G401 (cell line): Measurements from ENCODE around the gene NOD1. TPM values are rescaled to one million over a fixed set of nuclear protein-coding genes. Genes with fewer than 3 reads are reported as not detected.
"Not testable (repeated sequence)": the region's sequence is repeated elsewhere in the genome, so short reads cannot be mapped to it uniquely, and the experiment has no call there.

ENCODE experiments used
- DNase-seq: peaks from one replicate; pipeline ENCODE4 v3.0.0-alpha.2; 2015; ENCODE audit warnings: low spot score
- in situ Hi-C: cut with HindIII; loops from 2 replicates; pipeline ENCODE4 v1.10.0; 2016; ENCODE audit warnings: low sequenced_read_pairs, mixed read lengths
- total RNA-seq: library from RNA; depleted of rRNA; stranded (reverse); fragments of >200 nt; shearing (Covaris generic); gene quantifications from 2 replicates; pipeline ENCODE4 v1.2.3, GENCODE V29; 2014; rRNA removed

The NOD1 gene, protein sequence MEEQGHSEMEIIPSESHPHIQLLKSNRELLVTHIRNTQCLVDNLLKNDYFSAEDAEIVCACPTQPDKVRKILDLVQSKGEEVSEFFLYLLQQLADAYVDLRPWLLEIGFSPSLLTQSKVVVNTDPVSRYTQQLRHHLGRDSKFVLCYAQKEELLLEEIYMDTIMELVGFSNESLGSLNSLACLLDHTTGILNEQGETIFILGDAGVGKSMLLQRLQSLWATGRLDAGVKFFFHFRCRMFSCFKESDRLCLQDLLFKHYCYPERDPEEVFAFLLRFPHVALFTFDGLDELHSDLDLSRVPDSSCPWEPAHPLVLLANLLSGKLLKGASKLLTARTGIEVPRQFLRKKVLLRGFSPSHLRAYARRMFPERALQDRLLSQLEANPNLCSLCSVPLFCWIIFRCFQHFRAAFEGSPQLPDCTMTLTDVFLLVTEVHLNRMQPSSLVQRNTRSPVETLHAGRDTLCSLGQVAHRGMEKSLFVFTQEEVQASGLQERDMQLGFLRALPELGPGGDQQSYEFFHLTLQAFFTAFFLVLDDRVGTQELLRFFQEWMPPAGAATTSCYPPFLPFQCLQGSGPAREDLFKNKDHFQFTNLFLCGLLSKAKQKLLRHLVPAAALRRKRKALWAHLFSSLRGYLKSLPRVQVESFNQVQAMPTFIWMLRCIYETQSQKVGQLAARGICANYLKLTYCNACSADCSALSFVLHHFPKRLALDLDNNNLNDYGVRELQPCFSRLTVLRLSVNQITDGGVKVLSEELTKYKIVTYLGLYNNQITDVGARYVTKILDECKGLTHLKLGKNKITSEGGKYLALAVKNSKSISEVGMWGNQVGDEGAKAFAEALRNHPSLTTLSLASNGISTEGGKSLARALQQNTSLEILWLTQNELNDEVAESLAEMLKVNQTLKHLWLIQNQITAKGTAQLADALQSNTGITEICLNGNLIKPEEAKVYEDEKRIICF
- total RNA-seq, result 3.6 and 4.2 TPM in 2 replicates

DNA sequence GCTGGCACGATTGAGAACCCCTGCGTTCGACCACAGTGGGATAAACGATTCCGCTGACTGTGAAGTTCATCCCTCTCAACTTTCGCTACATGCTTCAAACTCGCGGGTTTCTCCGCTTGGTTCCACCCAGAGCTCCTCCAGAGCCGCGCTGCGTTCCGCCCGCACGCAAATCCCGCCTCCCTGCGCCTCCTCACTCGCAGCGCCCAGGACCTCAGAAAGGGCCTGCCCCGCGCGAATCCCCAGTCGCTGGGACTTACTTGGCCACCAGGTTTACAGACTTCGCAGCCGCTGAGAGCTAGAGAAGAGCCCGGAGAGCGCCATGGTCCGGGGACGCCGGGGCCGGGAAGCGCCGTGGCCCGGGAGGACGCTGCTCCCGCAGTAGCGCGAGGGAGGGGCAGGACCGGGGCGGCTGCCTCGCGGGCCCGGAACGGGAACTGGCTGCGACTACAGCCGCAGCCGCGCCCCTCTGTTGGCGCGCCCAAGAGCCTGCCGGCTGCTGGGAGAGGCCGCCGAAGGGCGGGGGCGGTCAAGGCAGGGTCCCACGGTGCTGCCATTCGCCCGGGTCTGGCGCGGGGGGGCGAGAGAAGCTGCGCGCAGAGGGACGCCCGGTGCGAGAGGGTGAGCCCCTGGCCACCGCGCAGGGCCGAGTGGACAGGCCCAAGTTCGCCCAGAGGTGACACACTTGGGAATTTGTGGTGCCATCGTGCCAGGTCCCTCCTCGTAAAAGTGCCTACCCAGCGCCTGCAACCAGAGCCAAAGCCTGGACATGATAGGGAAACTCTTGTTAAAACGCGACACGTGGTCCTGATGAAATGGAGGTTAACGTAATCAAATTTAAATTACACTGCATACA, at the start of gene NOD1:
TSS of gene NOD1 (minus strand) at position 436 of the 853 bp plus-strand sequence. CDS start 21,863 bp downstream, outside the sequence.
- DNase-seq, result peak; percentile 64
- in situ Hi-C loops, result no loop called here

- in situ Hi-C loops, DNase-seq: not testable (repeated sequence)
These were observed 48.7 kb upstream of the NOD1 start for GRCh38 chr7:30527297-30527696.

DNA sequence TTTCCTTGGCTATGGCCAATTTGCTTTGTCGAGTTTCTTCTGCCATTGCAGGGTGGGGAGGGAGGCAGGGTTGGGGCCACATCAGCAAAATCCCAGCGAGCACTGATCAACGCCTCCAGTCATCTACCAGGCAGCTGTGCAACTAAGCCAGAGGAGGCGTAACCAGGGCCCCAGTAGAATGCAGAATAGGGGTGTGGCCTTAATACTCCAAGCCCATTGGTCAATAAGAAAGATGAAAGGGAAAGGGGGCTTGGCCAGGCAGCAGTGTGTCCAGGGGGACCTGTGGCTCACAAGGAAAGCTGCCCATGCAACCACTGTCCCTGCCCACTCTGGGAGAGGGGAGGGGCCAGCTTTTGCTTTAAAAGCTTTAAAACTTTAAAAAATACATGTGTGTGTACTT, 47.6 kb upstream of the NOD1 start:
- in situ Hi-C loops, result no loop called here
- no peak for DNase-seq

- in situ Hi-C loops, result no loop called here
- no peak for DNase-seq
These were observed 46.8 kb upstream of the NOD1 start for GRCh38 chr7:30525429-30525828.

DNA sequence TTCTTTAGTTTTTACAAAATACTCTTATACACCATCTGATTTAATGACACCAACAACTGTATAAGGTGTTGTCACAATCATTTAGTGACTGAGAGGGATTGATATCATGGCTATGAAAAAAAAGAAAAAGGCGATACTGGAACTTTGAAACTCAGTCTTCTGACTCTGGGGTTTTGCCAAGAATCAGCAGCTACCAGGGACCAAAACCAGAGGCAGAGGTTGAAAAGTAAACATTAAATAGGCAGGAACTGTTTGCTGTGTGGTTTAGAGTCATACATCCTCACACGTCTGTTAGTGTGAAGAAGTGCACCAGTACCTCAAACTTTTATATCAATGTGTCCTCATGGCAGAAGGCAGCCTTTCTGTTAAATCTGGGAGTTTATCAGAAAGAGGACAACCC, 46.0 kb upstream of the NOD1 start:
- in situ Hi-C loops, result no loop called here
- DNase-seq, result no peak

- in situ Hi-C loops, result no loop called here
- DNase-seq, result no peak
These were observed 44.9 kb upstream of the NOD1 start for GRCh38 chr7:30523466-30523865.

- no peak for DNase-seq
- in situ Hi-C loops, result no loop called here
These were observed 43.6 kb upstream of the NOD1 start for GRCh38 chr7:30522159-30522558.

DNA sequence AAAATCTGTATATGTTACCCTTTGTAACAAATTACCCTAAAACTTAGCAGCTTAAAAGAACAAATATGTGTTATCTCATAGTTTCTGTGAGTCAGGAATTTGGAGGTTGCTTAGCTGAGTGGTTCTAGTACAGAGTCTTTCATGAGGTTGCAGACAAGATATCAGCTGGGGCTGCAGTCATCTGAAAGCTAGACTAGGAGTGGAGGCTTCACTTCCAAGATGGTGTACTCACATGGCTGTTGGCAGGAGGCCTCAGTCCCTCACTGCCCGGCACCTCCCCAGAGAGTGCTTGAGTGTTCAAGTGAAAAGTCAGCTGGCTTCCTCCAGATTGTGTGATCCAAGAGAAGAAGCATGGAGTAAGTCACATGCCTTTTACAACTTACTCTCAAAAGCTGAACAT, 42.9 kb upstream of the NOD1 start:
- in situ Hi-C loops, result no loop called here
- no peak for DNase-seq

DNA sequence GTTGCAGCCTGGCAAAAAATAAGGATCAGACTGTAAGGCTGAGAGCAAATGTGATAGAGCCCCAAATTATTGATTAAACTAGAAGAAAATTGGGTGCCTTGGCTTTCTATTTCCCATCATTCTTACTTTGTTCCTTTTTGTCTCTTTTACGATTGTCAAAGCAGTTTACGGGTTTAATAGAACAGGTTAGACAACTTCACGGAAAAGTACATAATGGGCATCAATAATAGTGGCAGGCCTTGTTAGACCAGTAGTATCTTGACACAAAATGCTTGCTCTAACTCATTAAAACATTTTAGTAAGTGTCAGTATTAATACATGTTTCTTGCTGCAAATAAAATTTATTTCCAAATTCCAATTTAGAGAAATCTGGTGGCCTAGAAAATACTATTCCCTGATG, 40.5 kb upstream of the NOD1 start:
- in situ Hi-C loops, result no loop called here
- no peak for DNase-seq

- in situ Hi-C loops, result no loop called here
- DNase-seq, result no peak
These were observed 37.2 kb upstream of the NOD1 start for GRCh38 chr7:30515761-30516160.

DNA sequence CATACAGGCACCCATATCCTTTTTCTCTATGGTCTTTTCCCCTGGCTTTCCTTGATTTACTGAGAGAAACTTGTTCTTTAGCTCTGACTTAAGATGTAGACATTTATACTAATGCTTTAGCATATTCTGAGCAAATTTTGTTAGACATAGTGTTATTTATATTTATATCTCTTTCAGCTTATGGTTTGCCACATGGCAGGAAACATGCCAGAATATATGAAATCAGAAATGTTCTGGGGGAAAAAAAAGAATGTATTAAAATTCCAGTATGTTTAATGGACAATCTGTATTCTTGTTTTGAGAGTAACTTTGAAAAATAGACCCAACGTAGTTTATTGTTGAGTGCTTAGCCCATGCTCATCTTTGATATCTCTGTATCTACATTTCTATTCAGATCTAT, 36.2 kb upstream of the NOD1 start:
- in situ Hi-C loops, result no loop called here

DNA sequence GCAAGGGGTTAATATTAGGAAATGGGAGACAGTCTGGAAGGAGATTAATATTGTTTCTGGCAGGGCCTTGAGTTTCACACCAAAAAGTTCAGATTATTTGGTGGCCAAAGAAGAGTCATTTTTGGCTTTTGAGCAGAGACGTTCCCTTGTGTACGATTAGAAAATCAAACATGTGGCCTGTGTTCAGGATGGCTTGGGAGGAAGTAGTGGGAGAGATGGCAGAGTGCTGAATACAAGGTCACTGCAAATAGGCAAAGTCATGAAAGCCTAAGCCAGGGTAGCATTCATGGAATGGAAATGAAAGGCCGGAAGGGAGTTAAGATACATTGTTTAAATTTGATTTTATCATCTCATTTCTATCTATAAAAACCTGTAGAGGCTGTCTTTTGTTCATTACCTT, 35.6 kb upstream of the NOD1 start:
- in situ Hi-C loops, result no loop called here
- DNase-seq, result no peak

More for the DNA sequence above, 36.2 kb upstream of the NOD1 start:
- DNase-seq, result no peak

- DNase-seq, result no peak
- in situ Hi-C loops, result no loop called here
These were observed 35.2 kb upstream of the NOD1 start for GRCh38 chr7:30513762-30514161.

GRCh38 chr7:30511973-30512662, 33.5 kb upstream of the NOD1 start:
- no peak for DNase-seq
- in situ Hi-C loops, result no loop called here

- no peak for DNase-seq
- in situ Hi-C loops, result no loop called here
These were observed 32.9 kb upstream of the NOD1 start for GRCh38 chr7:30511494-30511893.

- in situ Hi-C loops, result no loop called here
- DNase-seq, result peak; percentile 51
These were observed 31.8 kb upstream of the NOD1 start for GRCh38 chr7:30510124-30511075.

DNA sequence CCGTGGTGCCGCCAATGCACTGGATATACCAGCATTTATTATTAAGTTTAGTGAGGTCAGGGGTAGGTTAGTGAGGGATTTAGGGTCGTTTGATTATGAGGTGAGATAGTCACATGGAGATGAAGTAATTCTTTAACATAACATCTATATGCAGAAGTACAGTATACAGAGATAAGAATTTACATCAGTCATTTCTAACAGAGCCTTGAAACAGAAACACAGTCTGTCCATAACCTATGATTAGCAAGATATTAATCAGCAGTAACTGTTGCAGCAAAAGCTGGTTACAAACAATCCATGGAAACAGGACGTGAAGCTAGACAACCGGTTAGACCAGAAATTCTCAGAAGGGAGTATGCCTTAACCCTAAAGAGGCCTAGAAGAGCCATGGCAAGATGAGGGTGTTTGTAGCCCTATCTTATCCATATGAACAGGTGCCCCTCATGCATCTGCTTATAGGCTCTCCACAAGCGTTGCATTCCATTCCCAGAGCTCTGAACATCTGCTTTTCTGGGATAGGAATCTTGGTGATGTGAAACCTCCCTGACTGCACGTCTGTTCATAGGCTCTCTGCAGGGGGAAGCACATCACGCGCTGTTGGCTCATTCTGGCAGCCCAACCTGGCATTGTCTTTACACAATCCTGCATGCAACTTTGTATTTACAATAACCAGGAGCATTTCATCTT, 30.7 kb upstream of the NOD1 start:
- DNase-seq, in situ Hi-C loops: not testable (repeated sequence)
